GM12864 (cell line): ENCODE measurements around the gene GALNT10.

ENCODE experiments used
- DNase-seq: peaks from one replicate; pipeline ENCODE4 v3.0.0-alpha.2; 2011; ENCODE audit warnings: low read depth
- H3K4me3 ChIP-seq: 2 replicates; pipeline ENCODE4 v1.5.1; 2011; ENCODE audit warnings: mild to moderate bottlenecking, low read depth, low read length, control low read depth
- CTCF ChIP-seq: IDR thresholded peaks from 2 replicates; pipeline ENCODE4 v1.5.1; 2011; ENCODE audit warnings: low read depth, mild to moderate bottlenecking, moderate library complexity, low read length, control low read depth, inconsistent platforms; ENCODE audit errors: missing control alignments

GALNT10 gene

GRCh38 chr5:154386952-154387629, 196.6 kb downstream of the GALNT10 start:
- no peak overlapping the region for H3K4me3 ChIP-seq
- DNase-seq, result no peak
- no peak for TF ChIP-seq CTCF

- no peak overlapping the region for H3K4me3 ChIP-seq
- no peak for TF ChIP-seq CTCF
- DNase-seq, result no peak
These were observed 198.3 kb downstream of the GALNT10 start for GRCh38 chr5:154388842-154389241.

GRCh38 chr5:154390096-154390495, 199.6 kb downstream of the GALNT10 start:
- no peak for DNase-seq
- H3K4me3 ChIP-seq, result no peak overlapping the region
- no peak for TF ChIP-seq CTCF

GRCh38 chr5:154390746-154391359, 200.3 kb downstream of the GALNT10 start:
- no peak for DNase-seq
- no peak for TF ChIP-seq CTCF
- no peak overlapping the region for H3K4me3 ChIP-seq

- H3K4me3 ChIP-seq, result no peak overlapping the region
- DNase-seq, result no peak
- TF ChIP-seq CTCF, result no peak
These were observed 201.3 kb downstream of the GALNT10 start for GRCh38 chr5:154391788-154392187.

- TF ChIP-seq CTCF, result no peak
- no peak for DNase-seq
- no peak overlapping the region for H3K4me3 ChIP-seq
These were observed 203.3 kb downstream of the GALNT10 start for GRCh38 chr5:154393850-154394249.

- no peak overlapping the region for H3K4me3 ChIP-seq
- no peak for DNase-seq
- no peak for TF ChIP-seq CTCF
These were observed 203.8 kb downstream of the GALNT10 start for GRCh38 chr5:154394307-154394706.
